ENCODE measurements around the gene SYNPO2. TPM values are rescaled to one million over a fixed set of nuclear protein-coding genes. Genes with fewer than 3 reads are reported as not detected.

The SYNPO2 gene
- polyA plus RNA-seq, 1 donor (not counting 4 experiments of a cell fraction or from before 2014, with no cell fraction given), result 0.34 TPM

- no peaks in the 10 kb centered on the region for H3K36me3 ChIP-seq (ENCODE audit: control insufficient read depth in 2 of 2, extremely low read depth in 1 of 2, insufficient read depth in 2 of 2, low read length in 2 of 2)
- FAIRE-seq (peak; percentile 39), DNase-seq (ENCODE audit: low read depth, low spot score) (no peak)
- H3K4me3 ChIP-seq (ENCODE audit: control insufficient read depth in 2 of 3, extremely low read depth in 1 of 3, insufficient read depth in 2 of 3, low read depth in 1 of 3, low read length in 3 of 3), result no peak overlapping the region
- peaks cover 50% of the 10 kb centered on the region for H3K4me1 ChIP-seq (ENCODE audit: control insufficient read depth, extremely low read depth, insufficient read depth, low read length)
- no peaks in the 10 kb centered on the region for H3K9me3 ChIP-seq (ENCODE audit: control insufficient read depth, low read depth, low read length)
- peak overlapping the region; percentile 50 for H3K4me2 ChIP-seq (ENCODE audit: control insufficient read depth, extremely low read depth, insufficient read depth, low read depth, low read length)
- H2AFZ ChIP-seq (ENCODE audit: control insufficient read depth, low read length), result peak overlapping the region; percentile 90
- H3K27ac ChIP-seq (ENCODE audit: control insufficient read depth, insufficient read depth, low read length), result peak overlapping the region; percentile 15
- dilution Hi-C loops (cut with MboI; ENCODE audit: extremely low pct_ligation_motif_present, low sequenced_read_pairs), result no loop called here
- no peaks in the 10 kb centered on the region for H4K20me1 ChIP-seq (ENCODE audit: control insufficient read depth, extremely low read depth, insufficient read depth, low read length)
- no peaks in the 10 kb centered on the region for H3K9me1 ChIP-seq (ENCODE audit: control insufficient read depth, extremely low read depth, insufficient read depth, low read length)
- no peaks in the 10 kb centered on the region for H3K79me2 ChIP-seq (ENCODE audit: control insufficient read depth, insufficient read depth, low read length)
- H3K27me3 ChIP-seq (ENCODE audit: control insufficient read depth, extremely low read depth, insufficient read depth, low read length), result no peaks in the 10 kb centered on the region
- no peak overlapping the region for H3K9ac ChIP-seq (ENCODE audit: control insufficient read depth, extremely low read depth, insufficient read depth, low read length)
- TF ChIP-seq EZH2 (IDR thresholded peaks at IDR 0.05; ENCODE audit: low read length) (no peak), CTCF (optimal IDR thresholded peaks at IDR 0.05 in 1 of 3, IDR thresholded peaks at IDR 0.05 in 1 of 3, conservative IDR thresholded peaks at IDR 0.05 in 1 of 3; ENCODE audit: extremely low read depth in 1 of 3, insufficient read depth in 2 of 3, low read length in 3 of 3) (no peak)
Observed at GRCh38 chr4:119104644-119105273, 216.1 kb downstream of the SYNPO2 start.

- Histone ChIP-seq H3K9me3 (ENCODE audit: control insufficient read depth, low read depth, low read length) (no peaks in the 10 kb centered on the region), H3K4me2 (ENCODE audit: control insufficient read depth, extremely low read depth, insufficient read depth, low read depth, low read length) (no peak overlapping the region), H3K79me2 (ENCODE audit: control insufficient read depth, insufficient read depth, low read length) (no peaks in the 10 kb centered on the region), H3K36me3 (ENCODE audit: control insufficient read depth in 2 of 2, extremely low read depth in 1 of 2, insufficient read depth in 2 of 2, low read length in 2 of 2) (no peaks in the 10 kb centered on the region), H3K27ac (ENCODE audit: control insufficient read depth, insufficient read depth, low read length) (no peak overlapping the region), H3K4me3 (ENCODE audit: control insufficient read depth in 2 of 3, extremely low read depth in 1 of 3, insufficient read depth in 2 of 3, low read depth in 1 of 3, low read length in 3 of 3) (no peak overlapping the region), H3K9ac (ENCODE audit: control insufficient read depth, extremely low read depth, insufficient read depth, low read length) (no peak overlapping the region), H3K9me1 (ENCODE audit: control insufficient read depth, extremely low read depth, insufficient read depth, low read length) (no peaks in the 10 kb centered on the region), H2AFZ (ENCODE audit: control insufficient read depth, low read length) (no peak overlapping the region), H3K4me1 (ENCODE audit: control insufficient read depth, extremely low read depth, insufficient read depth, low read length) (peaks cover 50% of the 10 kb centered on the region), H4K20me1 (ENCODE audit: control insufficient read depth, extremely low read depth, insufficient read depth, low read length) (no peaks in the 10 kb centered on the region), H3K27me3 (ENCODE audit: control insufficient read depth, extremely low read depth, insufficient read depth, low read length) (no peaks in the 10 kb centered on the region)
- no peak for TF ChIP-seq EZH2 (IDR thresholded peaks at IDR 0.05; ENCODE audit: low read length)
- TF ChIP-seq CTCF (optimal IDR thresholded peaks at IDR 0.05 in 1 of 3, IDR thresholded peaks at IDR 0.05 in 1 of 3, conservative IDR thresholded peaks at IDR 0.05 in 1 of 3; ENCODE audit: extremely low read depth in 1 of 3, insufficient read depth in 2 of 3, low read length in 3 of 3), result no peak
- dilution Hi-C loops (cut with MboI; ENCODE audit: extremely low pct_ligation_motif_present, low sequenced_read_pairs), result no loop called here
- DNase-seq (ENCODE audit: low read depth, low spot score) (no peak), FAIRE-seq (no peak)
Observed at GRCh38 chr4:119105605-119106004, 217.0 kb downstream of the SYNPO2 start.
